Stimulated activated CD4-positive, alpha-beta T cell treated with anti-CD3 and anti-CD28 coated beads, Interleukin-15, amount 100 ng/mL, for 1 hour (primary cell): ENCODE measurements around the gene RHOA.
"Not testable (repeated sequence)": the region's sequence is repeated elsewhere in the genome, so short reads cannot be mapped to it uniquely, and the experiment has no call there.

ENCODE experiments used
- DNase-seq, 2 donors: peaks; one replicate each; pipeline ENCODE4 v3.0.0-alpha.2; 2020; ENCODE audit warnings: low read depth in 1 of 2, low spot score in 1 of 2

The RHOA gene

GRCh38 chr3:49333091-49333490, 78.7 kb downstream of the RHOA start:
- DNase-seq: no peak

GRCh38 chr3:49329186-49329585, 82.6 kb downstream of the RHOA start:
- no peak for DNase-seq

GRCh38 chr3:49328350-49328749, 83.4 kb downstream of the RHOA start:
- DNase-seq: not testable (repeated sequence)

GRCh38 chr3:49327485-49327884, 84.3 kb downstream of the RHOA start:
- no peak for DNase-seq

GRCh38 chr3:49324768-49325167, 87.0 kb downstream of the RHOA start:
- no peak for DNase-seq

- DNase-seq: no peak
Measured at GRCh38 chr3:49316696-49317457, 94.9 kb downstream of the RHOA start.

GRCh38 chr3:49313896-49314688, 97.7 kb downstream of the RHOA start:
- no peak for DNase-seq

- DNase-seq: no peak
Measured at GRCh38 chr3:49311283-49311682, 100.5 kb downstream of the RHOA start.

- no peak for DNase-seq
Measured at GRCh38 chr3:49310677-49311076, 101.1 kb downstream of the RHOA start.
